CD14-positive monocyte (primary cell): ENCODE data around the gene RPLP1. TPM values are rescaled to one million over a fixed set of nuclear protein-coding genes. Genes with fewer than 3 reads are reported as not detected.

Source experiments
- DNase-seq, 3 donors: peaks; one replicate each; pipeline ENCODE4 v3.0.0-alpha.2; 2011 to 2022
- H2AFZ ChIP-seq: 2 replicates; pipeline ENCODE4 v1.6.0; 2012; ENCODE audit warnings: mild to moderate bottlenecking, low read depth, low read length, inconsistent platforms; ENCODE audit not compliant: insufficient read depth, poor library complexity, severe bottlenecking
- H3K27ac ChIP-seq, 2 donors: 1 replicate in 1 of 2; 2 replicates in 1 of 2; pipeline ENCODE4 v1.5.1; 2012 to 2013; ENCODE audit warnings: low read length in 2 of 2, control low read depth in 1 of 2, inconsistent platforms in 1 of 2, low read depth in 1 of 2, mild to moderate bottlenecking in 1 of 2
- H3K27me3 ChIP-seq, 2 donors: one replicate each; pipeline versions ENCODE4 v1.6.0 to v1.6.1; 2011 to 2013; ENCODE audit warnings: low read length in 2 of 2; ENCODE audit not compliant: control insufficient read depth in 2 of 2, insufficient read depth in 2 of 2
- H3K36me3 ChIP-seq, 2 donors: replicated peaks in 1 of 2; 1 replicate in 1 of 2; 2 replicates in 1 of 2; pipeline versions ENCODE4 v1.5.1 to v1.6.1; 2012 to 2013; ENCODE audit warnings: low read length in 2 of 2, control low read depth in 1 of 2, inconsistent platforms in 1 of 2, mild to moderate bottlenecking in 1 of 2; ENCODE audit not compliant: insufficient read depth in 2 of 2, control insufficient read depth in 1 of 2
- H3K4me1 ChIP-seq, 2 donors: 1 replicate in 1 of 2; 2 replicates in 1 of 2; pipeline versions ENCODE4 v1.5.1 to v1.6.1; 2012 to 2013; ENCODE audit warnings: low read length in 2 of 2, control low read depth in 1 of 2, inconsistent platforms in 1 of 2, mild to moderate bottlenecking in 1 of 2, moderate library complexity in 1 of 2; ENCODE audit not compliant: insufficient read depth in 2 of 2, control insufficient read depth in 1 of 2
- H3K4me2 ChIP-seq: replicated peaks from 2 replicates; pipeline ENCODE3; 2012; ENCODE audit warnings: low read length, moderate library complexity, mild to moderate bottlenecking; ENCODE audit not compliant: poor library complexity, severe bottlenecking; ENCODE audit errors: extremely low read depth
- H3K4me3 ChIP-seq, 3 experiments: fragments of 200-600 bp in 1 of 3; sonication (generic) in 1 of 3; replicated peaks in 1 of 3; 1 replicate in 2 of 3; 2 replicates in 1 of 3; pipeline ENCODE4 v1.5.1; 2011 to 2013; ENCODE audit warnings: low read length in 3 of 3, mild to moderate bottlenecking in 3 of 3, control low read depth in 2 of 3, low read depth in 2 of 3, inconsistent platforms in 1 of 3, moderate library complexity in 1 of 3
- H3K79me2 ChIP-seq: 2 replicates; pipeline ENCODE4 v1.6.0; 2012; ENCODE audit warnings: mild to moderate bottlenecking, control low read depth, inconsistent platforms, low read length, moderate library complexity; ENCODE audit not compliant: insufficient read depth
- H3K9ac ChIP-seq: 2 replicates; pipeline ENCODE4 v1.6.0; 2017; ENCODE audit warnings: low read length, mild to moderate bottlenecking; ENCODE audit not compliant: insufficient read depth, poor library complexity, severe bottlenecking
- H3K9me3 ChIP-seq, 2 donors: replicated peaks in 1 of 2; 1 replicate in 1 of 2; 2 replicates in 1 of 2; pipeline versions ENCODE4 v1.5.1 to v1.6.1; 2012 to 2013; ENCODE audit warnings: low read length in 2 of 2, control low read depth in 1 of 2; ENCODE audit not compliant: control insufficient read depth in 1 of 2, insufficient read depth in 1 of 2
- H4K20me1 ChIP-seq: 2 replicates; pipeline ENCODE4 v1.6.0; 2012; ENCODE audit warnings: mild to moderate bottlenecking, low read length, control low read depth, moderate library complexity; ENCODE audit not compliant: insufficient read depth
- H3K27ac Mint-ChIP-seq, 7 donors: one replicate each; pipeline ENCODE4 v1.8.0; 2020; ENCODE audit warnings: mild to moderate bottlenecking in 7 of 7, mixed read lengths in 7 of 7, moderate library complexity in 6 of 7, inconsistent platforms in 2 of 7
- H3K27me3 Mint-ChIP-seq, 3 donors: one replicate each; pipeline ENCODE4 v1.8.0; 2021 to 2022; ENCODE audit warnings: low read depth in 3 of 3, mild to moderate bottlenecking in 3 of 3, mixed read lengths in 3 of 3, moderate library complexity in 3 of 3, inconsistent platforms in 1 of 3
- H3K36me3 Mint-ChIP-seq, 2 donors: one replicate each; pipeline ENCODE4 v1.8.0; 2020; ENCODE audit warnings: mixed read lengths in 2 of 2, inconsistent platforms in 1 of 2, mild to moderate bottlenecking in 1 of 2
- H3K4me1 Mint-ChIP-seq: one replicate; pipeline ENCODE4 v1.8.0; 2020; ENCODE audit warnings: mild to moderate bottlenecking, mixed read lengths
- H3K4me3 Mint-ChIP-seq, 2 donors: one replicate each; pipeline ENCODE4 v1.8.0; 2020; ENCODE audit warnings: mild to moderate bottlenecking in 2 of 2, mixed read lengths in 2 of 2, moderate library complexity in 1 of 2
- H3K9me3 Mint-ChIP-seq, 7 donors: one replicate each; pipeline ENCODE4 v1.8.0; 2020 to 2022; ENCODE audit warnings: mixed read lengths in 7 of 7, mild to moderate bottlenecking in 6 of 7, moderate library complexity in 6 of 7, inconsistent platforms in 2 of 7
- WGBS: methylation state at CpG from one replicate; pipeline ENCODE4 v1.1.5; 2013; ENCODE audit warnings: missing lambda C conversion rate; ENCODE audit not compliant: insufficient coverage; 5-methylcytosine and 5-hydroxymethylcytosine counted together
- intact Hi-C, 2 donors: fragments of 100-400 bp; cut with micrococcal nuclease; formaldehyde crosslinking; loops; one replicate each; pipeline versions ENCODE4 v1.15.0 to v1.15.1; 2023
- polyA plus RNA-seq, 3 donors: library from polyadenylated mRNA; depleted of rRNA in 1 of 3; unstranded in 2 of 3; stranded (reverse) in 1 of 3; fragments of 300-500 nt in 2 of 3; fragments of >200 nt in 1 of 3; fragmentation: Illumina TruSeq in 2 of 3; gene quantifications; 1 replicate in 2 of 3; 2 replicates in 1 of 3; pipeline ENCODE4 v1.2.3, GENCODE V29; 2012 to 2021
- TF ChIP-seq, protein P1 (sequence below): fragments of 200-600 bp; IDR thresholded peaks from one replicate; pipeline ENCODE4 v1.8.0; 2022; ENCODE audit warnings: antibody characterized with exemption, mild to moderate bottlenecking

Gene RPLP1
- polyA plus RNA-seq, 3 donors, result 1,140 to 1,235 (median 1,177) TPM

DNA sequence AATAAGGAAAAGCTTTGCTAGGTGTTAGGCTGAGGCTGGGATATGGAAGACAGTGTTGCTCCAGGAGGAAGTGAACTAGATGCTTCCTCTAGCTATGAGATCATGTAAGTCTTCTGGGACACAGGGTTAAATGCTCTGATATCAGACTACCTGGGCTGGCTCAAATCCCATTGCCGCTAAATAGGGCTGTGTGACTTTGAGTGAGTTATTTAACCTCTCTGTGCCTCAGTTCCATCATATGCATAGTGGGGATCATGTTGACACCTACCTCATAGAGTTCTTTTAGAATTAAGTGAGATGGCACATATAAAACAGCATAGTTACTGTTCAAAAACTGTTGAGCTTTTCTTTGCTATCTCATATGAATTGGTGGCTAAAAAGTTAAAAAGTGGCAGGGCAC, 12.6 kb downstream of the RPLP1 start:
- H3K27ac Mint-ChIP-seq, result no peak overlapping the region
- H3K9me3 ChIP-seq, result no peaks in the 10 kb centered on the region
- no peak overlapping the region for H3K4me3 ChIP-seq
- H3K4me1 Mint-ChIP-seq, result peaks cover 21% of the 10 kb centered on the region
- H2AFZ ChIP-seq, result no peak overlapping the region
- no peak overlapping the region for H3K9ac ChIP-seq
- no peak overlapping the region for H3K4me3 Mint-ChIP-seq
- peaks cover 13 to 19% of the 10 kb centered on the region in 2 donors for H3K4me1 ChIP-seq
- no peaks in the 10 kb centered on the region for H3K27me3 ChIP-seq
- peaks cover 0 to 8% (median 2%) of the 10 kb centered on the region in 3 donors for H3K27me3 Mint-ChIP-seq
- TF ChIP-seq, protein P1, sequence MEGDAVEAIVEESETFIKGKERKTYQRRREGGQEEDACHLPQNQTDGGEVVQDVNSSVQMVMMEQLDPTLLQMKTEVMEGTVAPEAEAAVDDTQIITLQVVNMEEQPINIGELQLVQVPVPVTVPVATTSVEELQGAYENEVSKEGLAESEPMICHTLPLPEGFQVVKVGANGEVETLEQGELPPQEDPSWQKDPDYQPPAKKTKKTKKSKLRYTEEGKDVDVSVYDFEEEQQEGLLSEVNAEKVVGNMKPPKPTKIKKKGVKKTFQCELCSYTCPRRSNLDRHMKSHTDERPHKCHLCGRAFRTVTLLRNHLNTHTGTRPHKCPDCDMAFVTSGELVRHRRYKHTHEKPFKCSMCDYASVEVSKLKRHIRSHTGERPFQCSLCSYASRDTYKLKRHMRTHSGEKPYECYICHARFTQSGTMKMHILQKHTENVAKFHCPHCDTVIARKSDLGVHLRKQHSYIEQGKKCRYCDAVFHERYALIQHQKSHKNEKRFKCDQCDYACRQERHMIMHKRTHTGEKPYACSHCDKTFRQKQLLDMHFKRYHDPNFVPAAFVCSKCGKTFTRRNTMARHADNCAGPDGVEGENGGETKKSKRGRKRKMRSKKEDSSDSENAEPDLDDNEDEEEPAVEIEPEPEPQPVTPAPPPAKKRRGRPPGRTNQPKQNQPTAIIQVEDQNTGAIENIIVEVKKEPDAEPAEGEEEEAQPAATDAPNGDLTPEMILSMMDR, result no peak
- H3K27ac ChIP-seq, result no peak overlapping the region
- H3K36me3 ChIP-seq, result no peaks in the 10 kb centered on the region
- no CpG with 5 or more reads among the region's 1 CpG for WGBS
- no peaks in the 10 kb centered on the region for H3K36me3 Mint-ChIP-seq
- no peaks in the 10 kb centered on the region for H4K20me1 ChIP-seq
- intact Hi-C loops, result loop anchor here in 1 of 2 donors (10.0 kb wide), 1 partner anchor 410 kb away; no protein-coding TSS in a partner anchor
- no peaks in the 10 kb centered on the region for H3K9me3 Mint-ChIP-seq
- no peak for DNase-seq
- H3K4me2 ChIP-seq, result no peak overlapping the region
- no peaks in the 10 kb centered on the region for H3K79me2 ChIP-seq

DNA sequence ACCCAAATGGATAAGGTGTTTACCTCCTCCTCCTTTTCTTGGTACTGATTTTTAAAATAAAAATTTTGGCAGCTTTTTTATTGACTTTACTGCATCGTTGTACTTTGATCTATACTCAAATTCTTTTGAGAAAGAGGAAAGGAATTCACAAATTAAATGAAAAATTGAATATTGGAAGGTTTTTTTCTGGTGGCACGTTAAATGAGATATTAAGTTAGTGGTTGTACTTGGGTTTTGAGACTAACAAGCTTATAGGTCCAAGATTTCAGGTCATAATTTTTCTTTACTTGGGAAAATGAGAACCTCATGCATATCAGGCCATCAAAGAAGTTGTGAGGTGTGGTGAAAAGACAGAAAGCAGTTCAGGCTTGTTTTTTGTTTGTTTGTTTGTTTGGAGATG, 14.1 kb downstream of the RPLP1 start:
- no peak overlapping the region for H3K27ac Mint-ChIP-seq
- H3K9me3 ChIP-seq, result no peaks in the 10 kb centered on the region
- H3K27me3 Mint-ChIP-seq, result peaks cover 0 to 8% (median 2%) of the 10 kb centered on the region in 3 donors
- H3K4me3 ChIP-seq, result no peak overlapping the region
- H3K27me3 ChIP-seq, result no peaks in the 10 kb centered on the region
- no peak for DNase-seq
- no peaks in the 10 kb centered on the region for H3K36me3 ChIP-seq
- no CpG with 5 or more reads among the region's 2 CpGs for WGBS
- peaks cover 11 to 16% of the 10 kb centered on the region in 2 donors for H3K4me1 ChIP-seq
- H3K9ac ChIP-seq, result no peak overlapping the region
- no peak overlapping the region for H3K4me2 ChIP-seq
- no peak overlapping the region for H3K27ac ChIP-seq
- no peaks in the 10 kb centered on the region for H4K20me1 ChIP-seq
- no peaks in the 10 kb centered on the region for H3K36me3 Mint-ChIP-seq
- no peaks in the 10 kb centered on the region for H3K79me2 ChIP-seq
- intact Hi-C loops, result loop anchor here in 1 of 2 donors (10.0 kb wide), 1 partner anchor 412 kb away; no protein-coding TSS in a partner anchor
- TF ChIP-seq, protein P1, result no peak
- H3K4me3 Mint-ChIP-seq, result no peak overlapping the region
- H2AFZ ChIP-seq, result no peak overlapping the region
- peaks cover 16% of the 10 kb centered on the region for H3K4me1 Mint-ChIP-seq
- H3K9me3 Mint-ChIP-seq, result no peaks in the 10 kb centered on the region
